ENCODE measurements around the gene PRPF40A. TPM values are rescaled to one million over a fixed set of nuclear protein-coding genes. Genes with fewer than 3 reads are reported as not detected.

The PRPF40A gene
- total and polyA plus RNA-seq, 2 of the 13 experiments (the other 11 are each of a cell fraction or from before 2014, with no cell fraction given), result 146 to 207 TPM

- TF ChIP-seq RARG (CRISPR knock-in tag; IDR thresholded peaks at IDR 0.05; ENCODE audit: low read depth), result peak; percentile 98
- TF ChIP-seq ZNF644 (CRISPR knock-in tag; IDR thresholded peaks at IDR 0.05; ENCODE audit: low read depth), result no peak
- TF ChIP-seq ZNF816 (CRISPR knock-in tag; IDR thresholded peaks at IDR 0.05; ENCODE audit: borderline replicate concordance), result peak; percentile 97
- TF ChIP-seq U2AF2 (IDR thresholded peaks at IDR 0.05; ENCODE audit: low read depth, low read length), result peak; percentile 27; the same call in 1 of the 2 replicates
- peak; percentile 96 for TF ChIP-seq ZNF674 (CRISPR knock-in tag; IDR thresholded peaks at IDR 0.05; ENCODE audit: low read depth)
- 0 out of 2 replicates have a peak, but pooled peaks have one; percentile 32 for TF ChIP-seq ZBTB4 (CRISPR knock-in tag; IDR thresholded peaks at IDR 0.05; ENCODE audit: borderline replicate concordance)
- no peak for TF ChIP-seq CCAR2 (optimal IDR thresholded peaks at IDR 0.05; ENCODE audit: low read depth, low read length)
- TF ChIP-seq ELF3 (CRISPR knock-in tag; IDR thresholded peaks at IDR 0.05), result peak; percentile 52
- peak; percentile 88; the same call in 1 of the 2 replicates for TF ChIP-seq ZSCAN5A (CRISPR knock-in tag; IDR thresholded peaks at IDR 0.05; ENCODE audit: borderline replicate concordance)
- peak; percentile 87; the same call in 1 of the 2 replicates for TF ChIP-seq ZNF274 (CRISPR knock-in tag; IDR thresholded peaks at IDR 0.05)
- peak; percentile 47 for TF ChIP-seq ZNF589 (CRISPR knock-in tag; conservative IDR thresholded peaks at IDR 0.05)
- TF ChIP-seq, protein P1, sequence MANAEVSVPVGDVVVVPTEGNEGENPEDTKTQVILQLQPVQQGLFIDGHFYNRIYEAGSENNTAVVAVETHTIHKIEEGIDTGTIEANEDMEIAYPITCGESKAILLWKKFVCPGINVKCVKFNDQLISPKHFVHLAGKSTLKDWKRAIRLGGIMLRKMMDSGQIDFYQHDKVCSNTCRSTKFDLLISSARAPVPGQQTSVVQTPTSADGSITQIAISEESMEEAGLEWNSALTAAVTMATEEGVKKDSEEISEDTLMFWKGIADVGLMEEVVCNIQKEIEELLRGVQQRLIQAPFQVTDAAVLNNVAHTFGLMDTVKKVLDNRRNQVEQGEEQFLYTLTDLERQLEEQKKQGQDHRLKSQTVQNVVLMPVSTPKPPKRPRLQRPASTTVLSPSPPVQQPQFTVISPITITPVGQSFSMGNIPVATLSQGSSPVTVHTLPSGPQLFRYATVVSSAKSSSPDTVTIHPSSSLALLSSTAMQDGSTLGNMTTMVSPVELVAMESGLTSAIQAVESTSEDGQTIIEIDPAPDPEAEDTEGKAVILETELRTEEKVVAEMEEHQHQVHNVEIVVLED (CRISPR knock-in tag; IDR thresholded peaks at IDR 0.05; ENCODE audit: borderline replicate concordance), result peak; percentile 97
- TF ChIP-seq ZNF572 (CRISPR knock-in tag; IDR thresholded peaks at IDR 0.05), result peak; percentile 89; the same call in 1 of the 2 replicates
- TF ChIP-seq JUNB (CRISPR knock-in tag; IDR thresholded peaks at IDR 0.05; ENCODE audit: borderline replicate concordance), result peak; percentile 74
- 0 out of 2 replicates have a peak, but pooled peaks have one; percentile 50 for TF ChIP-seq ZNF768 (CRISPR knock-in tag; IDR thresholded peaks at IDR 0.05)
- TF ChIP-seq ZNF251 (CRISPR knock-in tag; IDR thresholded peaks at IDR 0.05), result no peak
- TF ChIP-seq ZNF235 (CRISPR knock-in tag; IDR thresholded peaks at IDR 0.05; ENCODE audit: borderline replicate concordance), result peak; percentile 84; the same call in 1 of the 2 replicates
- 0 out of 2 replicates have a peak, but pooled peaks have one; percentile 22 for TF ChIP-seq KLF15 (CRISPR knock-in tag; IDR thresholded peaks at IDR 0.05; ENCODE audit: borderline replicate concordance)
- TF ChIP-seq MXI1 (IDR thresholded peaks at IDR 0.05; ENCODE audit: borderline replicate concordance, low read depth, low read length), result peak; percentile 84; the same call in 2 of the 3 replicates
- no peak for TF ChIP-seq SMAD9 (CRISPR knock-in tag; IDR thresholded peaks at IDR 0.05)
- TF ChIP-seq KDM1A (CRISPR knock-in tag; IDR thresholded peaks at IDR 0.05), result 0 out of 2 replicates have a peak, but pooled peaks have one; percentile 20
- TF ChIP-seq PBX2 (CRISPR knock-in tag; IDR thresholded peaks at IDR 0.05), result peak; percentile 95
These were observed at the start of gene PRPF40A (continued) for GRCh38 chr2:152717228-152718075.

Data from HepG2 (cell line).